ENCODE measurements around the gene ADRB1. TPM values are rescaled to one million over a fixed set of nuclear protein-coding genes. Genes with fewer than 3 reads are reported as not detected.

The ADRB1 gene
- total RNA-seq, 6 experiments from 2014 or later: 0.11 to 0.66 (median 0.38) TPM; not detected in 2

- no peak overlapping the region for H3K27ac ChIP-seq
- H3K4me3 ChIP-seq: no peak overlapping the region
- ATAC-seq: peak; percentile 32 to 62 (median 52)
- intact Hi-C loops (cut with DNase I): no loop called here
- no peak for DNase-seq
- H3K9me3 ChIP-seq: no peaks in the 10 kb centered on the region
- WGBS (ENCODE audit: insufficient coverage, low coverage, low lambda C conversion rate, missing lambda C conversion rate): 41% methylated on average over 7 of the region's 12 CpGs
- TF ChIP-seq POLR2A (IDR thresholded peaks at IDR 0.05): no peak
- TF ChIP-seq, protein P1, sequence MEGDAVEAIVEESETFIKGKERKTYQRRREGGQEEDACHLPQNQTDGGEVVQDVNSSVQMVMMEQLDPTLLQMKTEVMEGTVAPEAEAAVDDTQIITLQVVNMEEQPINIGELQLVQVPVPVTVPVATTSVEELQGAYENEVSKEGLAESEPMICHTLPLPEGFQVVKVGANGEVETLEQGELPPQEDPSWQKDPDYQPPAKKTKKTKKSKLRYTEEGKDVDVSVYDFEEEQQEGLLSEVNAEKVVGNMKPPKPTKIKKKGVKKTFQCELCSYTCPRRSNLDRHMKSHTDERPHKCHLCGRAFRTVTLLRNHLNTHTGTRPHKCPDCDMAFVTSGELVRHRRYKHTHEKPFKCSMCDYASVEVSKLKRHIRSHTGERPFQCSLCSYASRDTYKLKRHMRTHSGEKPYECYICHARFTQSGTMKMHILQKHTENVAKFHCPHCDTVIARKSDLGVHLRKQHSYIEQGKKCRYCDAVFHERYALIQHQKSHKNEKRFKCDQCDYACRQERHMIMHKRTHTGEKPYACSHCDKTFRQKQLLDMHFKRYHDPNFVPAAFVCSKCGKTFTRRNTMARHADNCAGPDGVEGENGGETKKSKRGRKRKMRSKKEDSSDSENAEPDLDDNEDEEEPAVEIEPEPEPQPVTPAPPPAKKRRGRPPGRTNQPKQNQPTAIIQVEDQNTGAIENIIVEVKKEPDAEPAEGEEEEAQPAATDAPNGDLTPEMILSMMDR (IDR thresholded peaks at IDR 0.05): no peak
- no peaks in the 10 kb centered on the region for H3K4me1 ChIP-seq
- no peaks in the 10 kb centered on the region for H3K36me3 ChIP-seq
- H3K27me3 ChIP-seq: no peaks in the 10 kb centered on the region
Observed at GRCh38 chr10:114024876-114025610, 18.6 kb upstream of the ADRB1 start.

DNA sequence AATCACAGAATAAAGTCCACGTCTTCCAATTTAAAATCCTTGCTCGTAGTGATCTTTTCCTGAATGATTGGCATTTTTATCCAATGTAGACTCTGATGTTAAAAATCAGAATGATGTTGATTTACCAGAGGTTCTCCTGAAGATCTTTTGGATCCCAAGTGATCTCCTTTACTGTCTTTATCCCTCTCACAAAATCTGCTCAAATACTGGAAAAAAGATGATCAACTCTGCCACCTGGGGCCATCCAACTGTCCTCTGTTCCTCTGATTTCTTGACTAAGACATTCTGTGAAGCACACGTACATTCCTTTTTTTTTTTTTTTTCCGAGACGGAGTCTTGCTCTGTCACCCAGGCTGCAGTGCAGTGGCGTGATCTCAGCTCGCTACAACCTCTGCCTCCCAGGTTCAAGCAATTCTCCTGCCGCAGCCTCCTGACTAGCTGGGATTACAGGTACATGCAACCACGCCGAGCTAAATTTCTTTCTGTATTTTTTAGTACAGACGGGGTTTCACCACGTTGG is 18.0 kb upstream of the ADRB1 start:
- Histone ChIP-seq H3K27ac (no peak overlapping the region), H3K4me1 (no peaks in the 10 kb centered on the region)

DNA sequence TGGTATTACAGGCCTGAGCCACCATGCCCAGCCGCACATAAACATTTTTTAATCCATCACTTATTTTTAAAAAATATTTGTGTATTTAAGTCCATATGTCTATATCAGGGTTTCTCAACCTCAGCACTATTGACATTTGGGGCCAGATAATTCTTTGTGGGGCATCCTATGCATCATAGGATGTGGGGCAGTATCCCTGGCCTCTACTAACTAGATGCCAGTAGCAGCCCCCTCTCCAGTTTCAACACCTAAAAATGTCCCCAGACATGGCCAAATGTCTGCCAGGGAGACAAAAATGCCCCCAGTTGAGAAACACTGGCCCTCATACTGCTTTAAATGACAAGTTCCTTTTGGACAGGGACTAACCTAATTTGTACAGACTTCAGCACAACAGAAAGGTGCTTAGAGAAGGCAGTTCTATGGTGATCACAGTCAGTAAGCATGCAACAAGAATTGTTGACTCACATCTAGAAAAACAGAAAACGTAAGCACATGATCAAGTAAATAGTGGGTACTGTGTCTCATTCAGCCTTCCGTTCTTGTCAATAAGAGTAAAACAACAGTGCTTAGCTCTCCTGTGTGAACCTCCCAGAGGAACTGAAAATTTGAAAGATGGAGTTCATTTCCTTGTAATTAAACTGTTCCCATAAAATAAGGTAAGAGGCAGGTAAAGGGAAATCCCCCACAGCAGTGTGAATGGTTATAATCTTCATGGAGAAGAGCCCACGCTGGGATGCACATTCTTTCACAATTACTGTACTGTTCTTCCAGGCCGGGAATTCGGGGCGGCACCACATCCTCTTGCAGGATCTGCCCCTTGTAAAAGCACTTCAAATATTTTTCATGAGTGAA is 17.3 kb upstream of the ADRB1 start:
- ATAC-seq: no peak
- H3K27me3 ChIP-seq: no peaks in the 10 kb centered on the region
- WGBS (ENCODE audit: insufficient coverage, low coverage, low lambda C conversion rate, missing lambda C conversion rate): 76% methylated on average over 7 of the region's 7 CpGs
- TF ChIP-seq POLR2A (IDR thresholded peaks at IDR 0.05): no peak
- TF ChIP-seq, protein P1 (IDR thresholded peaks at IDR 0.05): no peak
- no peak overlapping the region for H3K27ac ChIP-seq
- intact Hi-C loops (cut with DNase I): no loop called here
- H3K4me1 ChIP-seq: no peaks in the 10 kb centered on the region
- H3K9me3 ChIP-seq: no peaks in the 10 kb centered on the region
- H3K4me3 ChIP-seq: no peak overlapping the region
- H3K36me3 ChIP-seq: no peaks in the 10 kb centered on the region
- no peak for DNase-seq

More for the DNA sequence above, 18.0 kb upstream of the ADRB1 start:
- intact Hi-C loops (cut with DNase I): no loop called here
- Histone ChIP-seq H3K27me3 (no peaks in the 10 kb centered on the region), H3K9me3 (no peaks in the 10 kb centered on the region), H3K36me3 (no peaks in the 10 kb centered on the region), H3K4me3 (no peak overlapping the region)
- DNase-seq (no peak), ATAC-seq (no peak)
- TF ChIP-seq POLR2A (IDR thresholded peaks at IDR 0.05): no peak
- TF ChIP-seq, protein P1 (IDR thresholded peaks at IDR 0.05): no peak
- WGBS (ENCODE audit: insufficient coverage, low coverage, low lambda C conversion rate, missing lambda C conversion rate): 67% methylated on average over 10 of the region's 12 CpGs

DNA sequence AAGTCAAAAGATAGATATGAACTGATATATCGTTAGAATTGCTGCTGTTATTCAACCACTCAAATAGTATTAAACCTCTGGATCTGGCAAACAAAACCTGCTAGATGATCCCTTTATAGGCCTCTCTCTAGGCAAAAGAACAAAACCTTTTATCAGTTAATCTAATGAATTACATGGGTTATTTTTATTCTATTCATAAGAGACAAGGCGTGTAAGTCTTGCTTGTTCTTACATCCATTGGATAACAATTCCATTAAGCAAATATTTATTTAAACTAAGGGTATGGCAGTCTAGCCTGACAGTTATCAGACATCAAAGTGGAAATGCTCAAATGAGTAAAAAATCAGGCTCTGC is 16.6 kb upstream of the ADRB1 start:
- intact Hi-C loops (cut with DNase I): no loop called here
- no peaks in the 10 kb centered on the region for H3K4me1 ChIP-seq
- H3K27ac ChIP-seq: no peak overlapping the region
- no peaks in the 10 kb centered on the region for H3K27me3 ChIP-seq
- DNase-seq (no peak), ATAC-seq (no peak)
- no peak overlapping the region for H3K4me3 ChIP-seq
- H3K9me3 ChIP-seq: no peaks in the 10 kb centered on the region
- no peaks in the 10 kb centered on the region for H3K36me3 ChIP-seq
- TF ChIP-seq POLR2A (IDR thresholded peaks at IDR 0.05): no peak
- TF ChIP-seq, protein P1 (IDR thresholded peaks at IDR 0.05): no peak
- WGBS (ENCODE audit: insufficient coverage, low coverage, low lambda C conversion rate, missing lambda C conversion rate): 62% methylated on average over 2 of the region's 2 CpGs
